T-helper 9 cell (primary cell): ENCODE measurements around the gene GALNT5.
"Not testable (repeated sequence)": the region's sequence is repeated elsewhere in the genome, so short reads cannot be mapped to it uniquely, and the experiment has no call there.

Experiments used
- DNase-seq: peaks from one replicate; pipeline ENCODE4 v3.0.0-alpha.2; 2020
- total RNA-seq, 2 donors: gene quantifications; one replicate each; lab custom pipeline; 2026; lab: John Stamatoyannopoulos, UW

GALNT5 gene
- 0 reads per million in 2 donors for total RNA-seq

- DNase-seq, result no peak
These were observed at the start of gene GALNT5 for GRCh38 chr2:157257312-157258252. TSS of gene GALNT5 (plus strand) at chr2:157257705. CDS start at chr2:157258083, 378 bp downstream.

- no peak for DNase-seq
These were observed 41.1 kb upstream of the GALNT5 start for GRCh38 chr2:157216286-157216965.

- DNase-seq, result no peak
These were observed 40.1 kb upstream of the GALNT5 start for GRCh38 chr2:157217409-157217808.

- DNase-seq, result no peak
These were observed 38.6 kb upstream of the GALNT5 start for GRCh38 chr2:157218911-157219310.

GRCh38 chr2:157220502-157220901, 37.0 kb upstream of the GALNT5 start:
- DNase-seq, result no peak

GRCh38 chr2:157221394-157221988, 36.0 kb upstream of the GALNT5 start:
- no peak for DNase-seq

- no peak for DNase-seq
These were observed 33.8 kb upstream of the GALNT5 start for GRCh38 chr2:157223624-157224205.

GRCh38 chr2:157224448-157224847, 33.1 kb upstream of the GALNT5 start:
- DNase-seq, result not testable (repeated sequence)

GRCh38 chr2:157227592-157227991, 29.9 kb upstream of the GALNT5 start:
- no peak for DNase-seq

- DNase-seq, result no peak
These were observed 28.6 kb upstream of the GALNT5 start for GRCh38 chr2:157228946-157229345.

GRCh38 chr2:157229572-157229971, 27.9 kb upstream of the GALNT5 start:
- no peak for DNase-seq

- DNase-seq, result no peak
These were observed 26.0 kb upstream of the GALNT5 start for GRCh38 chr2:157231476-157231875.

GRCh38 chr2:157233506-157233905, 24.0 kb upstream of the GALNT5 start:
- DNase-seq, result no peak

- no peak for DNase-seq
These were observed 21.1 kb upstream of the GALNT5 start for GRCh38 chr2:157236404-157236803.

- no peak for DNase-seq
These were observed 19.2 kb upstream of the GALNT5 start for GRCh38 chr2:157238296-157238695.

- no peak for DNase-seq
These were observed 12.8 kb upstream of the GALNT5 start for GRCh38 chr2:157244691-157245090.

- DNase-seq, result no peak
These were observed 12.2 kb upstream of the GALNT5 start for GRCh38 chr2:157245144-157245840.

- DNase-seq, result no peak
These were observed 11.4 kb upstream of the GALNT5 start for GRCh38 chr2:157245846-157246764.

GRCh38 chr2:157246765-157247407, 10.6 kb upstream of the GALNT5 start:
- no peak for DNase-seq

- DNase-seq, result no peak
These were observed 6.7 kb upstream of the GALNT5 start for GRCh38 chr2:157250836-157251235.

- DNase-seq, result no peak
These were observed 5.6 kb upstream of the GALNT5 start for GRCh38 chr2:157251932-157252331.
